Measurements from ENCODE around the gene E2F1. TPM values are rescaled to one million over a fixed set of nuclear protein-coding genes. Genes with fewer than 3 reads are reported as not detected.
"Not testable (repeated sequence)": the region's sequence is repeated elsewhere in the genome, so short reads cannot be mapped to it uniquely, and the experiment has no call there.

The E2F1 gene
- total RNA-seq, 1 experiment from 2014 or later = 48.7 TPM

DNA sequence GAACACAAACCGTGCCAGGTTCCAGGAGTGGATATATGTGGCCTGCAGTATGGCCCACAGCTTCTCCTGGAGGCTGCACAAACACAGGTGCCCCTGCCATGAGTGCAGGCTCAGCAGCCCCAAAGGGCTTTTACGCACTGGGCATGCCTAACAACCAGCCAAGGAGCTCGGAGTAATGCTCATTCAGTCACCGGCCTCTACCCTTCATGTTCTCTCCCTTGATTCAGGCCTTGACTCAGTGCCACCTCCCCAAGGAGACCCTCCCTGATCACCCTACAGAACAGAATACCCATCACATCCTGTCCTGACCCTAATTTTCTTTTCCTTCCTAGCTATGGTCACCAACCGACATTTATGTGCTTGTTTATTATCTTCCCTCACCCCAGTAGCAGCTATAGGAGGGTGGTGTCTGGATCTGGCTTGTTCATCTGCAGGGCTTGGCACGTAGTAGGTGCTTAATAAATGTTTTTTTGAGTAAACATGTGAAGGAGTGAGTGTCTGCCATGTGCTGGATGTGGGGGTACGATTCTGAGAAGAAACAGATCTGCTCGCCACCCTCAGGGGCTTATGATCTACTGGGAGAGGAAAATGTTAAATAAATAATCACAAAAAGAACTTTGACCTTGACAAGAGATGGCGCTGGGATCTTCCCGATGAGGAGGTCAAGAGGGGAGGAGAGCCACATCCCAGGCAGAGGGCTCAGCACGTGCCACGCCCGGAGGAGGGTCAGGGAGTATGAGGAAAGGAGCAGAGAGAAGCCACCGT lies 24.7 kb upstream of the E2F1 start:
- DNase-seq (ENCODE audit: low read depth) = no peak

- no peak for DNase-seq (ENCODE audit: low read depth)
Observed at GRCh38 chr20:33709905-33710541, 23.8 kb upstream of the E2F1 start.

DNA sequence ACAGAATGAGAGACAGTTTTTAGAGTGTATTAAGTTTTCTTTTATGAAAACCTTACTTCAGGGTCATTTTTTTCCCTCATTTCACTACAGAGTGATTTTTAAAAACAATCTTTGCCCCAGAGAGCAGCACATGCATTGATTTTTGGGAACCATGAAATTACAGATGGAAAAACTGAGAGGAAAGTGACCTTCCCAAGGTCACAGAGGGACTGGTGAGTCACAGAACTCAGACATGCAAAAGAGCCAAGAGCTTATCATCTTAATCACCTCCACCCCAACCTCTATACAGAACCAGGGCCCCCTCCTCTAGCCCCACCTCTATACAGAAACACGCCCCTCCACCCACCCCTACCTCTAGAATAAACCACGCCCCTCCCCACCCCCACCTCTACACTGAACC lies 23.2 kb upstream of the E2F1 start:
- DNase-seq (ENCODE audit: low read depth) = no peak

- no peak for DNase-seq (ENCODE audit: low read depth)
Observed at GRCh38 chr20:33707668-33708067, 21.5 kb upstream of the E2F1 start.

- DNase-seq (ENCODE audit: low read depth) = peak; percentile 55
Observed at GRCh38 chr20:33704197-33704924, 18.2 kb upstream of the E2F1 start.

GRCh38 chr20:33703498-33704137 lies 17.4 kb upstream of the E2F1 start:
- DNase-seq (ENCODE audit: low read depth) = no peak

- DNase-seq (ENCODE audit: low read depth) = no peak
Observed at GRCh38 chr20:33702861-33703260, 16.7 kb upstream of the E2F1 start.

DNA sequence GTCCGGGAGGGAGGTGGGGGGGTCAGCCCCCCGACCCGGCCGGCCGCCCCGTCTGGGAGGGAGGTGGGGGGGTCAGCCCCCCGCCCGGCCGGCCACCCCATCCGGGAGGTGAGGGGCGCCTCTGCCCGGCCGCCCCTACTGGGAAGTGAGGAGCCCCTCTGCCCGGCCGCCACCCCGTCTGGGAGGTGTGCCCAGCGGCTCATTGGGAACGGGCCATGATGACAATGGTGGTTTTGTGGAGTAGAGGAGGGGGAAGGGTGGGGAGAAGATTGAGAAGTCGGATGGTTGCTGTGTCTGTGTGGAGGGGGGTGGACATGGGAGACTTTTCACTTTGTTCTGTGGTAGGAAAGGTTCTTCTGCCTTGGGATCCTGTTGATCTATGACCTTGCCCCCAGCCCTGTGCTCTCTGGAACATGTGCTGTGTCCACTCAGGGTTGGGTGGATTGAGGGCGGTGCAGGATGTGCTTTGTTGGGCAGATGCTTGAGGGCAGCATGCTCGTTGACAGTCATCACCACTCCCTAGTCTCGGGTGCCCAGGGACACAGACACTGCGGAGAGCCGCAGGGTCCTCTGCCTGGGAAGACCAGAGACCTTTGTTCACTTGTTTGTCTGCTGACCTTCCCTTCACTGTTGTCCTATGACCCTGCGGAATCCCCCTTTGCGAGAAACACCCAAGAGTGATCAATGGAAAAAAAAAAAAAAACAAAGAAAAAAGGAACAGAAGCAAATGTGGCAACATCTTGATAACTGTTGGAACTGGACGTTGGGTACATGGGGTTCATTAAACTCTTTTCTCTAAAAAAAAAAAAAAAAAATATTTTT lies 15.7 kb upstream of the E2F1 start:
- no peak for DNase-seq (ENCODE audit: low read depth)

- not testable (repeated sequence) for DNase-seq (ENCODE audit: low read depth)
Observed at GRCh38 chr20:33700696-33701441, 14.7 kb upstream of the E2F1 start.

DNA sequence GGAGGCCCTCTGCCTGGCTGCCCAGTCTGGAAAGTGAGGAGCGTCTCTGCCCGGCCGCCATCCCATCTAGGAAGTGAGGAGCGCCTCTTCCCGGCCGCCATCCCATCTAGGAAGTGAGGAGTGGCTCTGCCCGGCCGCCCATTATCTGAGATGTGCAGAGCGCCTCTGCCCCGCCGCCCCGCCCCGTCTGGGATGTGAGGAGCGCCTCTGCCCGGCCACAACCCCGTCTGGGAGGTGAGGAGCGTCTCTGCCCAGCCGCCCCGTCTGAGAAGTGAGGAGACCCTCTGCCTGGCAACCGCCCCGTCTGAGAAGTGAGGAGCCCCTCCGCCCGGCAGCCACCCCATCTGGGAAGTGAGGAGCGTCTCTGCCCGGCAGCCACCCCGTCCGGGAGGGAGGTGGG lies 12.8 kb upstream of the E2F1 start:
- not testable (repeated sequence) for DNase-seq (ENCODE audit: low read depth)

DNA sequence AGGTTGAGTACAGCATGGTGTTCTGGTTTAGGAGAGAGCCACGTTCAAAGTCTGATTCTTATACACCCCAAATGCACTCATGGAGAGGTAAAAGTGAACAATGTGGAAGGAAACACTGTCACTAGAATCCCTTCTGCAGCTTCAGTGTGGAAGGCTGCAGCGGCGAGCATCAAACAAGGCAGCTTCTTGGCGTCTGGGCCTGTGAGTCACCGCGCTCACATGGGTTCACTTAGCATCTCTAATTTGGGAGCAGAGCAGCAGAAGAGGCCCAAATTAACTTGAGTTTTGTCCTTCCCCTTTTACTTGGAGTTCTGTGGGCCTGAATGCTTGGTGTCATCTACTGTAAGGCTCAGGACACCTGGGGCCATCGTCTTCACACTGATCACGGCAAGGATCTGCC lies 10.9 kb upstream of the E2F1 start:
- no peak for DNase-seq (ENCODE audit: low read depth)

GRCh38 chr20:33696448-33696847 lies 10.3 kb upstream of the E2F1 start:
- no peak for DNase-seq (ENCODE audit: low read depth)

- DNase-seq (ENCODE audit: low read depth) = no peak
Observed at GRCh38 chr20:33694639-33695012, 8.4 kb upstream of the E2F1 start.

DNA sequence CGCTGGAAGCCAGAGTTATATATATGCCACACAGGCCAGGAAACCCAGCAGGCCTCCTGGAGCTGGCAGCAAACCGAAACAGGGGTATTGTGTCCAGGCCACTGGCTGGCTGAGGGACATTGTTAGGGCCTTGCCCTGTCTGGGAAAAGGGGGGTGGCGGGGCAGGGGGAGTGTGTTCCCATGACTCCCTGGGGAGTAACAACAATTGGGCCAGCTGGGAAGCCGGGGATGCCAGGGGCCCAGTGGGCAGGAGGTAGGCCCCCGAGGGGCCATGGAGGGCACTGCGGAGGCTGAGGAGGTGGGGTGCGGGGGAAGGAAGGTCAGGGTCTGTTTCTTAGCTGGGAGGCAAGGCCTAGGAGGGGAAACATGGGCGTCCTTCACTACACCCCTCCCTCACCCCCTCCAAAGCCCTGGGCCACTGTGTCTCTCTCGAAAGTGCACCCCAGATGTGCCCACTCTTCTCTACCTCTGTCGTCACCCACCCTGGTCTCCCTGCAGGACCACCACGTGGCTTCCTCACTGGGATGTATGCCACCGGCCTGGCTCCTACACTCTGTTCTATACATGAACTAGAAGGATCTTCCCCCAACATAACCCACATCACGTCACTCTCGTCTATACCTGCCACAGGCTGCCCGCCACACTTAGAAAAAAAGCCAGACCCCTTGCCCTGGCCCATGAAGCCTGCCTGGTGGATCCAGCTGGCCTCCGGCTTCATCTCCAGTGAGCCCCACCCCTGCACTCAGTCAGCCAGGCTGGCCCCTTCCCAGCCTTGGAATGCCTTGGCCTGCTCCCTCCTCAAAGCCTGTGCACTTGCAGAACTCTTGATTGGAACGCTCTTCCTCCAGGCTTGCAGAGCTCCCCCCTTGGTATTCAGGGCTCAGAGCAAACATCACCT lies 7.8 kb upstream of the E2F1 start:
- DNase-seq (ENCODE audit: low read depth) = no peak

DNA sequence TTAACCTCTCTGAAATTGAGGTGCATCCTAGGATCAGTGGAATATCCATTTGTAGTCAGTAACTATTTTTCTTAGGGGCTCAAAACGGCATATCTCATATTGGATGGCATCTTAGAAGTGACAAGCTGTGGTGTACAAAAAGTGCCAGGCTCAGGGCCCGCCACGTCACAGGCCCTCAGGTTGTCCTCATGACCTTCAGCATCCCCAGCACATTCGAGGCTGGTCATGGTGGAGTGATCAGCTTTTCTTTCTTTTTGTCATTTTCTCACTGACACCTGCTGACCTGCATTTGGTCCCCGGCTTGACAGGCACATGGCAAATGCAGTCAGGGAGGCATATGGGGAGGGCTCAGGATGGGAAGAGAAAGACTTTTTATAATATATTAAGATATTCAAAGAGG lies 7.1 kb upstream of the E2F1 start:
- no peak for DNase-seq (ENCODE audit: low read depth)

GRCh38 chr20:33689973-33690372 lies 3.8 kb upstream of the E2F1 start:
- DNase-seq (ENCODE audit: low read depth) = peak; percentile 84

DNA sequence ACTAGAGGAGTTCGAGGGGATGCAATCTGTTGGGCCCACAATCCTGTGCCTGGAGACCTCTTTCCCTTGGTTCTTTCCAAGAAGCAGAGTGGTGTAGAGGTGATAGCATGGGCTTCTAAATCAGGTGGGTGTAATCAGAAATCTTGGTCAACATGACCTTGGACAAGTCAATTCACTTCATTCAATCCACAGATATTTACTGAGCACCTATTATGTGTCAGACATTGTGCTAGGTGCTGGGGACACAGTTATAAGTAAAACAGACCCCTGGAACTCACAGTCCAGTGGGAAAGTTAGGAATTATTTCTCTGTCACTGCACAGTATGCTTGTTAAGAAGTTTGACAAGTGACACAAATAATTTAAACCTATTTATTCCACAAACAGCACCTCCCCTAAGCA lies 3.3 kb upstream of the E2F1 start:
- no peak for DNase-seq (ENCODE audit: low read depth)

DNA sequence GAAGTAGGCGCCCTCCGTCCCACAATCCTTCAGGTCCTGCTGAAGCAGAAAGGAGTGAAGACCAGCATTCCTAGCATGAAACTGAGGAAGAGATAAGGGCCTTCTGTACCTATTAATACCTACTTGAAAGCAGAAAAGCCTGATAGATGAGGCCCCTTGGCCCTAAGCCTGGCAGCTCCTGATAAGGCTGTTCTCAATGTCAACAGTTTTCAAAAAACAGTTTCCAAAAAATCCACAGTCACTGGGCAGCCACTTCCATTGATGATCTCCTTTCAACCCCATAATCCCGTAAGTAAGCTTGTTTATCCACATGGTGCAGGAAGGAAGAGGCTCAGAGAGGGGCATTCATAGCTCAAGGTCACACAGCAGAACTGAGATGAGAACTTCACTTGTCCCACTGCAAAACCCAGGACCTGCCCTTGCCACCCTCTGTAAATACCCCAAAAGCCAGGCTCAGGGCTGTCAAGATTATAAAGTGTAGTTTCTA lies 2.8 kb upstream of the E2F1 start:
- no peak for DNase-seq (ENCODE audit: low read depth)

Data from HT1080 (cell line).